ENCODE data around the gene RETN.

RETN gene

DNA sequence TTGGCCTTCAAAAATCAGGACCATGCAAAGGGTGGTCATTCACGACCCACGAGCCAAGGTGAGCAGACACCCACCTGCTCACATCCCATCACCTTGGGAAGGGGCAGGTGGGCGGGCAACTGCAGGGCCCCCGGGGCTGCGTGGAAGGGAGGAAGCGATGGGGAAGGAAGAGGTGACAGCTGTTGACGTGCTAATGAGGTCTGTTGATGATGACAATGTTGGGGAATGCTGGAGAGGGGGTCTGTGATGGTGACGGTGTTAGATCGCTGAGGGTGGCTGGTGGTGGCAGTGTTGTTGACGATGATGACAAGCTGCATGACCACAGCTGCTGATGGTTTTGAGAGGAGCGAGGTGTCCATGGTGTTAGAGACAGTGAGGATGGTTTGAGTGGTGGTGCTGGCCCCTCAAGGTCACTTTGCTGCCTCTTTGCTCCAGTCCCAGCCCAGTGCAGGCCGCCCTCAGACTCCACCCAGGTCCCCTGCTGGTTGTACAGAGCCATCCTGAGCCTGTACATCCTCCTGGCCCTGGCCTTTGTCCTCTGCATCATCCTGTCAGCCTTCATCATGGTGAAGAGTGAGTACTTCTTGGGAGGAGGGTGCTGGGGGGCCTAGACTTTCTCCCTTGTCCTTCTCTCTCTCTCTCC lies 8.9 kb downstream of the RETN start:
- H3K4me2 ChIP-seq (ENCODE audit: low read length), result no peak overlapping the region
- peaks cover 3% of the 10 kb centered on the region for H3K27me3 ChIP-seq (ENCODE audit: control insufficient read depth, insufficient read depth, low read length)
- no peak overlapping the region for H3K4me3 ChIP-seq (ENCODE audit: low read depth, low read length)
- H3K36me3 ChIP-seq (ENCODE audit: control insufficient read depth, insufficient read depth, low read length), result no peaks in the 10 kb centered on the region
- H3K79me2 ChIP-seq, result no peaks in the 10 kb centered on the region
- no peak overlapping the region for H2AFZ ChIP-seq
- TF ChIP-seq, protein P1, sequence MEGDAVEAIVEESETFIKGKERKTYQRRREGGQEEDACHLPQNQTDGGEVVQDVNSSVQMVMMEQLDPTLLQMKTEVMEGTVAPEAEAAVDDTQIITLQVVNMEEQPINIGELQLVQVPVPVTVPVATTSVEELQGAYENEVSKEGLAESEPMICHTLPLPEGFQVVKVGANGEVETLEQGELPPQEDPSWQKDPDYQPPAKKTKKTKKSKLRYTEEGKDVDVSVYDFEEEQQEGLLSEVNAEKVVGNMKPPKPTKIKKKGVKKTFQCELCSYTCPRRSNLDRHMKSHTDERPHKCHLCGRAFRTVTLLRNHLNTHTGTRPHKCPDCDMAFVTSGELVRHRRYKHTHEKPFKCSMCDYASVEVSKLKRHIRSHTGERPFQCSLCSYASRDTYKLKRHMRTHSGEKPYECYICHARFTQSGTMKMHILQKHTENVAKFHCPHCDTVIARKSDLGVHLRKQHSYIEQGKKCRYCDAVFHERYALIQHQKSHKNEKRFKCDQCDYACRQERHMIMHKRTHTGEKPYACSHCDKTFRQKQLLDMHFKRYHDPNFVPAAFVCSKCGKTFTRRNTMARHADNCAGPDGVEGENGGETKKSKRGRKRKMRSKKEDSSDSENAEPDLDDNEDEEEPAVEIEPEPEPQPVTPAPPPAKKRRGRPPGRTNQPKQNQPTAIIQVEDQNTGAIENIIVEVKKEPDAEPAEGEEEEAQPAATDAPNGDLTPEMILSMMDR (IDR thresholded peaks at IDR 0.05), result no peak
- peaks cover 3% of the 10 kb centered on the region for H3K4me1 ChIP-seq
- H3K27ac ChIP-seq, result no peak overlapping the region
- no peak overlapping the region for H3K9ac ChIP-seq
- H3K9me3 ChIP-seq (ENCODE audit: control insufficient read depth, low read length), result no peaks in the 10 kb centered on the region

DNA sequence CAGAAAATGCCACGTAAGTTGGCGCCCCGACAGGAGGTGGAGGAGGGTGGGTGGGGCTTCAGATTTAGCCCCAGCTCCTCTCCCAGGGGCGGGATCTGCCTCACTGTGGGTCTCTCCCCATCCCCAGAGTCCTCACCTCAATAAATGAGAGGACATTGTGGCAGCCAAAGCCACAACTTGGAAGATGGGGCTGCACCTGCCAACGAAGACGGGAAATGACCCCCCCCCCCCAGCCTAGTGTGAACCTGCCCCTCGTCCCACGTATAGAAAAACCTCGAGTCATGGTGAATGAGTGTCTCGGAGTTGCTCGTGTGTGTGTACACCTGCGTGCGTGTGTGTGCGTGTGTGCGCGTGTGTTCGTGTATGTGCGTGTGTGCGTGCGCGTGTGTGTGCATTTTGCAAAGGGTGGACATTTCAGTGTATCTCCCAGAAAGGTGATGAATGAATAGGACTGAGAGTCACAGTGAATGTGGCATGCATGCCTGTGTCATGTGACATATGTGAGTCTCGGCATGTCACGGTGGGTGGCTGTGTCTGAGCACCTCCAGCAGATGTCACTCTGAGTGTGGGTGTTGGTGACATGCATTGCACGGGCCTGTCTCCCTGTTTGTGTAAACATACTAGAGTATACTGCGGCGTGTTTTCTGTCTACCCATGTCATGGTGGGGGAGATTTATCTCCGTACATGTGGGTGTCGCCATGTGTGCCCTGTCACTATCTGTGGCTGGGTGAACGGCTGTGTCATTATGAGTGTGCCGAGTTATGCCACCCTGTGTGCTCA lies 10.3 kb downstream of the RETN start:
- Histone ChIP-seq H3K4me2 (ENCODE audit: low read length) (no peak overlapping the region), H3K79me2 (no peaks in the 10 kb centered on the region), H3K4me3 (ENCODE audit: low read depth, low read length) (no peak overlapping the region)

DNA sequence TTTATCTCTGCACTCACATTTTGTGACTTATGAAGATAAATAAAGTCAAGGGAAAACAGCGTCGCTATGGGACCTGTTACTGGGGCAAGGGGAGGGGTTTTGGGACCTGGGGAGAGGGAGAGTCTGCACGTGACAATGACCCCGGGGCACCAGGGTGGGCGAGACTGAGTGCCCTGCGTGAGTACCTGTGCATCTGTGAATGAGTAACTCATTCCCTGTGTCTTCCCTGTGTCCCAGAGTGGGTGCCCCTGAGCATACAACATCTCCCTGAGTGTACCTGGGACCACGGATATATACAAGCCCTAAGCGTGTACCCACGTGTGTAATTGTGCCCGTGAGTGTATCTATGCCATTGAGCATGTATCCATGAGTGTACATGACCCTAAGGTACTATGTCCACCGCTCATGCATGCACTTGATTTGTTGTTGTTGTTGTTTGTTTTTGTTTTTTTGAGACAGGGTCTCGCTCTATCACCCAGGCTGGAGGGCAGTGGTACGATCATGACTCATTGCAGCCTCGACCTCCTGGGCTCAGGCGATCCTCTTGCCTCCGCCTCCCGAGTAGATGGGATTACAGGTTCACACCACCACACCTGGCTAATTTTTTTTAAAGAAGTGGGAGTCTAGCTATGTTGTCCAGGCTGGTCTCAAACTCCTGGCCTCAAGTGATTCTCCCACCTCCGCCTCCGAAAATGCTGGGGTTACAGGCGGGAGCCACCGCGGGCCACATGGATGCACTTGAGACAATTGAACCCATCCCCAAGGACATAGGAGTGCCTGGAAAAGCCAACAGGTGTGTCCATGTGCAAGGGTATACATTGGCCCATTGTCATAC lies 11.1 kb downstream of the RETN start:
- Histone ChIP-seq H2AFZ (peak overlapping the region; percentile 99), H3K27me3 (ENCODE audit: control insufficient read depth, insufficient read depth, low read length) (peaks cover 3% of the 10 kb centered on the region), H3K4me3 (ENCODE audit: low read depth, low read length) (peak overlapping the region; percentile 99), H3K9ac (no peak overlapping the region), H3K36me3 (ENCODE audit: control insufficient read depth, insufficient read depth, low read length) (no peaks in the 10 kb centered on the region), H3K27ac (no peak overlapping the region), H3K4me1 (peaks cover 3% of the 10 kb centered on the region), H3K9me3 (ENCODE audit: control insufficient read depth, low read length) (no peaks in the 10 kb centered on the region), H3K4me2 (ENCODE audit: low read length) (peak overlapping the region; percentile 90), H3K79me2 (no peaks in the 10 kb centered on the region)
- TF ChIP-seq, protein P1 (IDR thresholded peaks at IDR 0.05), result no peak

More for the DNA sequence above, 10.3 kb downstream of the RETN start:
- Histone ChIP-seq H3K36me3 (ENCODE audit: control insufficient read depth, insufficient read depth, low read length) (no peaks in the 10 kb centered on the region), H3K4me1 (peaks cover 3% of the 10 kb centered on the region), H2AFZ (no peak overlapping the region), H3K27me3 (ENCODE audit: control insufficient read depth, insufficient read depth, low read length) (peaks cover 3% of the 10 kb centered on the region), H3K9ac (no peak overlapping the region), H3K9me3 (ENCODE audit: control insufficient read depth, low read length) (no peaks in the 10 kb centered on the region), H3K27ac (no peak overlapping the region)
- TF ChIP-seq, protein P1 (IDR thresholded peaks at IDR 0.05), result no peak

DNA sequence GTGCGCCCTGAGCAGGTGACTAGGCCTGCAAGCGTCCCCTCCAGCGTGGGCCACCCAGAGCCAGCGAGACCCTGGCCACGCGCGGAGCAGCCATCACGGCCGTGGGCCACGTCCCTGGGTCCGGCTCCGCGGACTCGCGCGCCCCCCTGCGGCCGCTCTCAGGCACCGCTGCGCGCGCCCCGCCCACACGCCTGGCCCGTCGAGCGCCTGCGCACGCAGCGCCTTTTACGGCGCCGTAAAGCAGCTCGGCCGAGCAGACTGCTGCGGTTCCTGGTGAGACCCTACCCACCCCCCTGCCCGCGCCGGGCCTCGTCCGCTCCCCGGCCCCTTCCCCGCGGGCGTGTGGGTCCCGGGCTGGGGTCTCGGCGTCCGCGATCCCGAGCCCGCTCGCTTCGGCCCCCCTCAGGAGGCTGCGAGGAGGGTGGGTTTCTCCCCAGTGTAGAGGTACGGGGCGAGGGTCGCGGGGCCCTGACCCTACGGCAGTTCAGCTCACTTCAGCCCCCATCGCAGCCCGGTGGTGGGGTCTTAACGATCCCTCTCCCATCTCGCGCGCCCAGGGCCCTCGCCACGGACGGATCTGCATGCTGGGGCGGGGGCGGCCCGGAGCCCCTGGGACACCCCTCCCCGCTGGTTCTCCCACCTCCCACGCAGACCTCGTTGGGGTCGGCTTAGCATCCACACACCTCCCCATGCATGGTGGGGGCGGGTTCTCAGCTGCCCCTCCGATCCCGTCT lies 11.9 kb downstream of the RETN start, which contains the start of gene TRAPPC5:
TSS of gene TRAPPC5 (plus strand) at position 228 of the 734 bp plus-strand sequence. CDS start 1,421 bp downstream, outside the sequence.
- Histone ChIP-seq H3K4me2 (ENCODE audit: low read length) (peak within 1 kb of the TSS; percentile 90), H3K4me1 (peaks cover 3% of the 10 kb centered on the region), H3K9me3 (ENCODE audit: control insufficient read depth, low read length) (no peaks in the 10 kb centered on the region), H3K27ac (peak within 1 kb of the TSS; percentile 72), H3K36me3 (ENCODE audit: control insufficient read depth, insufficient read depth, low read length) (no peaks in the 10 kb centered on the region), H3K4me3 (ENCODE audit: low read depth, low read length) (peak within 1 kb of the TSS; percentile 99), H3K79me2 (no peaks in the 10 kb centered on the region), H3K9ac (peak within 1 kb of the TSS; percentile 99), H2AFZ (peak within 1 kb of the TSS; percentile 99), H3K27me3 (ENCODE audit: control insufficient read depth, insufficient read depth, low read length) (peaks cover 3% of the 10 kb centered on the region)
- TF ChIP-seq, protein P1 (IDR thresholded peaks at IDR 0.05), result peak; percentile 99
